Measurements from ENCODE around the gene GRB2.
"Not testable (repeated sequence)": the region's sequence is repeated elsewhere in the genome, so short reads cannot be mapped to it uniquely, and the experiment has no call there.

GRB2 gene

DNA sequence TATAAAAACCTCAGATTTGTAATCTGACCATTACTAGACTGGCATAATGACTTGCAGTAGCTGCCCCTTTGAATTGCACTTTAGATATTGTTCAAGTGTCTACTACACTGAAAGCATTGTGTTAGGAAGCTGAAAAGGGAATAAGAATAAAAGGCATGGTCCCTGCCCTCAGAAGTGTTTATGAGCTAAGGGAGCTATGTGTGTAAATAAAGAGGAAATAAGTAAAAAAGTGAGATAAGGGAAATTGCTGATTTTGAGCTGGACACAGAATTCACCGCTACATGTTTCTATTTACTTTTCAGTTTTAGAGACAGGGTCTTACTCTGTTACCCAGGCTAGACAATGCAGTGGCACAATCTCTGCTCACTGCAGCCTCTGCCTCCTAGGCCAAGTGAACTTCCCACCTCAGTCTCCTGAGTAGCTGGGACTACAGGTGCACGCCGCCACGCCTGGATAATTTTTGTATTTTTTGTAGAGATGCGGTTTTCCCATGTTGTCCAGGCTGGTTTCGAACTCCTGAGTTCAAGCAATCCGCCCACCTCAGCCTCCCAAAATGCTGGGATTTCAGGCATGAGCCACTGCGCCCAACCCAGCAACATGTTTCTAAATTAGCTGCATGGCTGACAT lies 57.0 kb downstream of the GRB2 start:
- DNase-seq: no peak

DNA sequence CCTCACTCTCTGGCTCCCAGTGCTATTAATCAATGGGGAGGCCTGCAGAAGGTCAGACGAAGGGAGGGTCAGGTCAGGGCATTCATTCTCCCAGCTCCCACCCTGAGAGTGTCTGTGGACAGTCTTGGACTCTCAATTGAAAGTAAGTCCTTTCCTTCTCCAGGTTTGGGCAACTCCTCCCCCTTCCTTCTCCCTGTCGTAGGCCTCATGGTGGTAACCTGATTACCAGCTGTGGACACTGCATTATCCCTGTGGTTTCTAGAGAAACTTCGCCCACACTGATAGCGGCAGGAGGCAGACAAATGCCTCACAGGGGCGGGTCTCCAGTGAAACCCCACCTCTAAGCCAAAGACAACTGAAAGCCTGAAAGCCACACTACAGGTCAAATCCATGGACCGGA lies 58.6 kb downstream of the GRB2 start:
- no peak for DNase-seq

DNA sequence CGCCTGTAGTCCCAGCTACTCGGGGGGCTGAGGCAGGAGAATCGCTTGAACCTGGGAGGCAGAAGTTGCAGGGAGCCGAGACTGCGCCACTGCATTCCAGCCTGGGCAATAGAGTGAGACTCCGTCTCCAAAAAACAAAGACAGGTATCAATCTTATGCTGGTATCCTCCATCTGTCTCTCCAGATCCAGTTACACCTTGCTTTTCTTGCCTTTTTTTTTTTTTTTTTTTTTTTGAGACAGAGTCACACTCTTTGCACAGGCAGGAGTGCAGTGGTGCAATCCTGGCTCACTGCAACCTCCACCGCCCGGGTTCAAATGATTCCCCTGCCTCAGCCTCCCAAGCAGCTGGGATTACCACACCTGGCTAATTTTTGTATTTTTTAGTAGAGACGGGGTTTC lies 59.1 kb downstream of the GRB2 start:
- DNase-seq: not testable (repeated sequence)

DNA sequence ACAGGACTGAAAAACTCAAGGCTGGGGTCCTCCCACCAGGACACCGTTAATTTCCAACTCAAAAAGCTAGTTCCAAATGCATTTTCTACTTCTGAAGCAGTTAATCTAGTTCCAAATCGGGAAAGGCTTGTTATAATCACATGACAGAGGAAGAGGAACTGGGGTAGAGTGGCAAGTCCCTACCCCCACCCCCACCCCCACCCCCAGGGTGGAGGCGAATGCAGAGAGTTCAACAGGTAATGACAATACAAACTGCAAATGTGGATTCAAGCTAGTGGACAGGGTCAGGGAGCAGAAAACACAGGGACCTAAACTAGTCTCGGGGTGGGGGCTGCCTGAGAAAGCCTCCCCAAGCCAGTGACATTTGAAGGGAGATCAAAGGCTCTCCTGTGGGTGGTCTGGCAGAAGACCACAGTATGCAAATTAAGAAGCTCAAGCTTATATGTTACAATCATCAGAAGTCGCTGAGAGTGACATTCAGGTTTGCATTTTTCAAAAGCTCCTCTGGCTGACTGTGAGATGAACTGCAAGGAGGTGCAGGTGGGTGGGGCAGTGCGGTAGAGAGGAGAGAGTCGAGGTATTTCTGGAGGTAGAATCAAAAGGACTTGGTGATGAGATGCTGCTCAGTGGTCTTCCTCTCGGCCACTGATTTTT lies 59.8 kb downstream of the GRB2 start:
- DNase-seq: no peak

GRCh38 chr17:75344666-75345065 lies 60.8 kb downstream of the GRB2 start:
- no peak for DNase-seq

DNA sequence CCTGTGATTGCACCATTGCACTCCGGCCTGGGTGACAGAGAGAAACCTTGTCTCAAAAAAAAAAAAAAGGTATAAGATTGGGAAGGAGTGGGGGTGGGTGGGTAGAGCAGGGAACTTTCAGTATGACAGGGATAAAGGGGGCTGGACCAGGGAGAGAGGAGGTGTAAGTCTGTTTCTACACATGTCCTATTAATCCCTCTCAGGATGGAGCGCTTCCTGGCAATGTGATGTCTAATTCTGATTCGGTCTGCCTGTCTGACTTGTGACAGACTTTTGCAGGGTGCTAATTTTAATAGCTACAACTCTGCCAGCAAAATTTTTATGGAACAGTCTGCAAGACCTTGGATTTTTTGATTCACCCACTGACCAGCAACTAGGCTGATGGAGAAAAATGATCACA lies 62.5 kb downstream of the GRB2 start:
- no peak for DNase-seq

- DNase-seq: no peak
These were observed 63.5 kb downstream of the GRB2 start for GRCh38 chr17:75341784-75342486.

DNA sequence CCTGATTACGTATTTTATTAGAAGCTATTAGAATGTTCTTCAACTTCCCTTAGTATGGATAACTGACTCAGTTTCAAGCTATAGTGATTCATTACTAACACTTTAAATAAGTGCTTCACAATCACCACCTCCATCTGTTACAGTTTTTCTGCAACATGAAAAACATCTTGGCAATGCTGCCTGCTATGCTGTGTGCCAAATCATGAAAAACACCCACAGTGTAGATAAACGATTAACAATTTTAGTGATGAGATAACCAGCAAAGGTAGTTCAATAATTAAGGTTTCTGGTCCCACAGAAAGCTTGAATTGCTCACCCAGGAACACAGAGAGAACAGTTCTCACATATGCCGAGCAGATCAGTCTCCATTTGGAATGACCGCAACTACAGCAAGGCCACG lies 64.8 kb downstream of the GRB2 start:
- DNase-seq: no peak

DNA sequence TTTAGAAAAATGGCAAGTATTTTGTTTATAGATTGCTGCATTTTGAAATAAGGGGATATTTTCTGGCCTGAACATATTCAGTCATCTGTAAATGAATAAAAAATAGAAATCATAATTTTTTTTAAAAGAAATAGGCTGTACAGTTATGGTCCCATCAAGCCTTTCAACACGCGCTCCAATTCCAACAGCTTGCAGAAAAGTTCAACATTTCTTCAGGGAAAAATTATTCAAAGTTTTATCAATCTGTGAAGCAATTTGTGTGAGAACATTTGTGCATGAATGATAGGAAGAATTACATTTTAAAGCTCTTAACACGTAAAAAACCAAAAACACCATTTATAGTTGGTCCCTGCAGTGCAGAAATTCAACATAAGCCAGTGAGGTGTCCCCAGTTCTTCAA lies 65.5 kb downstream of the GRB2 start:
- no peak for DNase-seq

DNA sequence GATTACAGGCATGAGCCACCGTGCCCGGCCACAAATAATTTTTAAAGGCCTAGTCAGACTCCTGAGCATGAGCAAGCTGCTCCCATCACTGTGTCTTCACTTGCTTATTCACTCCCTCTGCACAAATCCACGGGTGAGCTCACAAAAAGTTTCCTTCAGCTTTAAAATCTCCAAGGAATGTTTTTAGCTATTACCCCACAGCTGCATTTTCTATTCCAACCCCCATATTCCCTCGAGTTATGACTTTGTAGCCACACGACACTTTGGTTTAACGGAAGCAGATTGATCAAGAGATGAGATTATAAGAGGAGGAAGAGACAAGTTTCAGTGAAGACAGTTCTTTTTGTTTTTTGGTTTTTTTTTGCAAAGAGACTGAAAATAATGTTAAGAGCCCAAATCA lies 67.1 kb downstream of the GRB2 start:
- no peak for DNase-seq

- DNase-seq: no peak
These were observed 70.2 kb downstream of the GRB2 start for GRCh38 chr17:75335315-75335714.

DNA sequence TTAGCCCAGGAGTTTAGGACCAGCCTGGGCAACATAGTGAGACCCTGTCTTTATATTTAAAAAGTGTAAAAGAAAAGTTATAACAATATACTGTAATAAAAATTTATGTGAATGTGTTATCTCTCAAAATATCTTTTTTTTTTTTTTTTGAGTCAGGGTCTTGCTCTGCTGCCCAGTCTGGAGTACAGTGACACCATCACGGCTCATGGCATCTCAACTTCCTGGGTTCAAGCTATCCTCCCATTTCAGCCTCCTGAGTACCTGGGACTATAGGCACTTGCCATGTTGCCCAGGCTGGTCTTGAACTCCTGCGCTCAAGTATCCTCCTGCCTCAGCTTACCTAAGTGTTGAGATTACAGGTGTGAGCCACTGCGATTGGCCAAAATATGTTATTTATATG lies 70.8 kb downstream of the GRB2 start:
- DNase-seq: no peak

DNA sequence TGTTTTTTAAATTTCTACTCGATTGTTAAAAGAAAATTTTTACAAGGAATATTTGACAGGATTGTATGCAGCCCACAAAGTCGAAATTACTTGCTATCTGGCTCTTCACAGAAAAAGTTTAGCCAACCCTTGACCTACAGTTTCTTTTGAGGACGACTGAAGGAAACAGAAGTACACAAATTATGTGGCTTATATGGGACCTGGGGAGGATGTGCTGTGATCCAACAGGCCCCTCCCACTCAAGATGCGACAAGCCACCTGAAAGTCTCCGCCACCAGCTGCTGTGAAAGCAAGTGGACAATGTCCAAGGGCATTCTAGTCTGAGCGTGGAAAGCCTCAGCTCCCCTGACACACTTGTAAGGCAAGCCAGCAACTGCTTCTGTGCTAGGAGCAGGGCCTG lies 73.8 kb downstream of the GRB2 start:
- DNase-seq: no peak

GRCh38 chr17:75327757-75328156 lies 77.7 kb downstream of the GRB2 start:
- DNase-seq: no peak

DNA sequence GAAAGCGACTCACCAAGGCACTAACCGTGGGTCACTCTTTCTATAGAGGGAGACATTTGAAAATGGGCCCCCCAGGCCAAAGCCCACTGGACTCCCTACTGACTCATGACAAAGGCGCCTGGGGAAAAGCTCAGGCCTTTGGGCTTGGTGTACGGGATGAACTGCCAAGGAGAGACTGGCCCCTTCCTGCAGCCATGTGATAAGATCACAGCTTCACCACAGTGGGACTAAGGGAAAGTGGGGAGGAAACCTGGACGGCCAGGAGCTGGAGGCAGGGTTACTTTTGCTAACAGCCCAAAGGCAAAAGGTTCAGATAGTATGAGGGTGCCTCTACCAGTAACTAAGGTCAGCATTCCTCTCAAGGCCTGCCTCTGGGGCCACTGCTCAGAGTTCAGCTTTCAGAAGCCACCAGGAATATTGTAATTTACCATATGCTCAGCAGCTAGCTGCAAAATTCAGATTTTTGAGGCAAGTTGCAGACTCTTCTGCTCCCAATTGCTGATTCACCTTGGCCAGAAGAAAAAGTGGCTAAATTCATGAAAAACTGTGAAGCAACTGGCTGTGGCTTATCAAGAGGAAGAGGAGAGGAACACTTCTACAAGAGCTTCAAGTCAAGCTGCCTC lies 79.1 kb downstream of the GRB2 start:
- DNase-seq: no peak

DNA sequence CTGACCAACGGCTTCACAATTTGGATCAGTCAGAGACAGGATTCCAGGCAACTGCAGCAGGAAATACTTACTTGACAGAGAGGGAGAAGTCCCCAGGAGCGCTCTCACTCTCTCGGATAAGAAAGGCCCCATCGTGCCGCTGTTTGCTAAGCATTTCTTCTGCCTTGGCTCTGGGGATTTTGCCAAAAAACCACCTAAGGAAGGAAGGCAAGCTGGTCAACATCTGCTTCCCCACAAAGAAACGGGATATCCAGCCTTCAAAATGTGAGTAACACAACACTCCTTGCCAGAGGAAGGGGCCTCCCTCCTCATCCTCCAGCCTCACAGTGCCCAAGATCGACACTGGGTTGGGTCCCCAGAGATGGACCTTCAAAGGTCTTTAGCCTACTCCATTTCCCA lies 79.7 kb downstream of the GRB2 start:
- DNase-seq: no peak

- no peak for DNase-seq
These were observed 80.1 kb downstream of the GRB2 start for GRCh38 chr17:75325348-75325747.

DNA sequence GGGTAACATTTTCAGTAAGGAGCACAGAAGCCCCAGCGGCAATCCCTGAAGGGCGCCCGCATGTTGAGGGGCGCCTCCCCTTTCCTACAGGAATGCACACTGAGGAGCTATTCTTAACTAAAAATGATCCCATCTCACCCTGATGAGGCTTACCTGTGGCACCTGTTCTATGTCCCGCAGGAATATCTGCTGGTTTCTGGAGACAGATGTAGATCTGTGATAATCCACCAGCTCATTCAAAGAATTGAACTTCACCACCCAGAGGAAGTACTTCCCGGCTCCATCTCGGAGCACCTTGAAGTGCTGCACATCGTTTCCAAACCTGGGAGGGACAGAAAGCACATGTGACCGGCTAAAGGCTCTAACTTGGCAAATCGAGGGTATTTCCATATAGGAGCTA lies 84.0 kb downstream of the GRB2 start:
- DNase-seq: no peak

- no peak for DNase-seq
These were observed 85.4 kb downstream of the GRB2 start for GRCh38 chr17:75319904-75320691.

GRCh38 chr17:75318615-75319222 lies 86.8 kb downstream of the GRB2 start:
- no peak for DNase-seq

GRCh38 chr17:75318211-75318610 lies 87.3 kb downstream of the GRB2 start:
- DNase-seq: no peak

DNA sequence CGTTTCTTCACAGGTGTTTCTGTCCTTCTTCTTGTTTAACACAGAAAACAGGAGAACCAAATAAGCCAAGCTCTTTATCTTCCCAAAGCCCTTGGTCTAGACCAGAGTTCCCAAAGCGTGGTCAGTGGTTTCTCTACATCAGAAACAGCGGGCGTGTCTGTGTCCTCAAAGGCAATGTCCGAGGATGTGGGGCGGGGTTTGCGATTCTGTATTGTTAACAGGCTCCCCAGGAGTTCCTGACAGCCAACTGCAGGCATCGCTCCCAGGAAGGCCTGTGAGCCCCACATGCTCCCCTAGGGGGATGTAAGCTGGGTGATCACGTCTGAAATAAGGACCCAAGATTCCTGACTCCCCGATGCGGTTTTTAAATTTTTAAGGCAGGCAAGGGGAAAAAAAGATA lies 87.8 kb downstream of the GRB2 start:
- no peak for DNase-seq

GRCh38 chr17:75316253-75316652 lies 89.2 kb downstream of the GRB2 start:
- no peak for DNase-seq
